Stimulated activated naive CD4-positive, alpha-beta T cell (primary cell): ENCODE data around the gene COBL.

Source experiments
- DNase-seq, 6 experiments: peaks; one replicate each; lab custom pipeline; 2025; lab: John Stamatoyannopoulos, UW

The COBL gene

GRCh38 chr7:51250512-51250911, 66.1 kb downstream of the COBL start:
- no peak for DNase-seq

GRCh38 chr7:51249991-51250390, 66.6 kb downstream of the COBL start:
- no peak for DNase-seq

GRCh38 chr7:51249187-51249945, 67.2 kb downstream of the COBL start:
- DNase-seq = no peak

GRCh38 chr7:51246258-51247245, 70.1 kb downstream of the COBL start:
- DNase-seq = no peak

- no peak for DNase-seq
These were observed 71.7 kb downstream of the COBL start for GRCh38 chr7:51244885-51245284.

GRCh38 chr7:51244053-51244452, 72.6 kb downstream of the COBL start:
- DNase-seq = no peak

- no peak for DNase-seq
These were observed 73.0 kb downstream of the COBL start for GRCh38 chr7:51243631-51244030.

GRCh38 chr7:51242881-51243518, 73.6 kb downstream of the COBL start:
- DNase-seq = no peak

GRCh38 chr7:51242007-51242691, 74.5 kb downstream of the COBL start:
- DNase-seq = no peak

GRCh38 chr7:51240868-51241267, 75.7 kb downstream of the COBL start:
- no peak for DNase-seq

- DNase-seq = no peak
These were observed 76.9 kb downstream of the COBL start for GRCh38 chr7:51239691-51240090.

- DNase-seq = no peak
These were observed 77.6 kb downstream of the COBL start for GRCh38 chr7:51238981-51239495.

GRCh38 chr7:51237446-51238133, 79.0 kb downstream of the COBL start:
- no peak for DNase-seq

GRCh38 chr7:51236470-51237132, 80.0 kb downstream of the COBL start:
- no peak for DNase-seq

- no peak for DNase-seq
These were observed 80.9 kb downstream of the COBL start for GRCh38 chr7:51235593-51236313.

GRCh38 chr7:51234609-51235308, 81.8 kb downstream of the COBL start:
- no peak for DNase-seq

- no peak for DNase-seq
These were observed 82.5 kb downstream of the COBL start for GRCh38 chr7:51234139-51234538.

- DNase-seq = no peak
These were observed 83.2 kb downstream of the COBL start for GRCh38 chr7:51233374-51233773.

GRCh38 chr7:51230723-51231122, 85.9 kb downstream of the COBL start:
- DNase-seq = no peak
